ENCODE measurements around the gene MXD3.

The MXD3 gene

DNA sequence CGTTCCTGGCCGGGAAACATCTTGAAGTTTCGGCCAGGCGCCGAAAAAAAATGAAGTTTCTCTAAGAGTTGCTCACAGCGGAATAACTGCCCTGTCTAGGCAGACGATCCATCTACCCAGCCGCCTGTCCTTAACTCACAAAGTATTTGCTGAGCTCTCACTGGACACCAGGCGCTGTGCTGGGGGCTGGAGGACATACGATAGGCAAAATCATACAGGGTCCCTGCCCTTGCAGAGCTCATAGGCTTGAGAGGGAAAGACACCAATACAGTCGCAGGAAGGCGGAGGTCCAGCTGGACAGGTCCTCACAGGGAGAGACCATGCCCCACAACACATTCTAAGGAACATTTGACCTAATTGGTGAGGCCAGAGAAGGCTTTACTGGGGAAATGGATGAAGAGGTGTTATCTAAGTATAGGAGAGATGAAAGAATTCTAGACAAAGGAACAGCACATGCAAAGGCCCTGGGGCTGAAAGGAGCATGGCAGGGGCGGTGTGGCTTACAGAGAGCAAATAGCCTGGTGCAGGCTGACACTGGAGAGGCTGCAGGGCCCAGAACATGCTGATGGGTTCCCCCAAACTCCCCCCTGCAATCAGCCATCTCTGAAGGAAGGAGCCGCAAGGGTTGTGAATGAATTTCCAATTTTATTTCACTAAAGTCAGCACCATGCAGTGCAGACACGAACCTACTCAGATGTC lies 2.0 kb upstream of the MXD3 start:
- H3K4me3 ChIP-seq (ENCODE audit: low read depth, low read length), result no peak overlapping the region
- no peaks in the 10 kb centered on the region for H3K27me3 ChIP-seq
- no peak for DNase-seq
- H3K4me1 ChIP-seq, result peaks cover 6% of the 10 kb centered on the region; the same call in 1 of the 2 replicates
- H3K9me3 ChIP-seq, result no peaks in the 10 kb centered on the region
- peaks cover 2% of the 10 kb centered on the region; the same call in 1 of the 2 replicates for H3K36me3 ChIP-seq
- TF ChIP-seq, protein P1, sequence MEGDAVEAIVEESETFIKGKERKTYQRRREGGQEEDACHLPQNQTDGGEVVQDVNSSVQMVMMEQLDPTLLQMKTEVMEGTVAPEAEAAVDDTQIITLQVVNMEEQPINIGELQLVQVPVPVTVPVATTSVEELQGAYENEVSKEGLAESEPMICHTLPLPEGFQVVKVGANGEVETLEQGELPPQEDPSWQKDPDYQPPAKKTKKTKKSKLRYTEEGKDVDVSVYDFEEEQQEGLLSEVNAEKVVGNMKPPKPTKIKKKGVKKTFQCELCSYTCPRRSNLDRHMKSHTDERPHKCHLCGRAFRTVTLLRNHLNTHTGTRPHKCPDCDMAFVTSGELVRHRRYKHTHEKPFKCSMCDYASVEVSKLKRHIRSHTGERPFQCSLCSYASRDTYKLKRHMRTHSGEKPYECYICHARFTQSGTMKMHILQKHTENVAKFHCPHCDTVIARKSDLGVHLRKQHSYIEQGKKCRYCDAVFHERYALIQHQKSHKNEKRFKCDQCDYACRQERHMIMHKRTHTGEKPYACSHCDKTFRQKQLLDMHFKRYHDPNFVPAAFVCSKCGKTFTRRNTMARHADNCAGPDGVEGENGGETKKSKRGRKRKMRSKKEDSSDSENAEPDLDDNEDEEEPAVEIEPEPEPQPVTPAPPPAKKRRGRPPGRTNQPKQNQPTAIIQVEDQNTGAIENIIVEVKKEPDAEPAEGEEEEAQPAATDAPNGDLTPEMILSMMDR (IDR thresholded peaks at IDR 0.05; ENCODE audit: low read depth, low read length), result no peak

DNA sequence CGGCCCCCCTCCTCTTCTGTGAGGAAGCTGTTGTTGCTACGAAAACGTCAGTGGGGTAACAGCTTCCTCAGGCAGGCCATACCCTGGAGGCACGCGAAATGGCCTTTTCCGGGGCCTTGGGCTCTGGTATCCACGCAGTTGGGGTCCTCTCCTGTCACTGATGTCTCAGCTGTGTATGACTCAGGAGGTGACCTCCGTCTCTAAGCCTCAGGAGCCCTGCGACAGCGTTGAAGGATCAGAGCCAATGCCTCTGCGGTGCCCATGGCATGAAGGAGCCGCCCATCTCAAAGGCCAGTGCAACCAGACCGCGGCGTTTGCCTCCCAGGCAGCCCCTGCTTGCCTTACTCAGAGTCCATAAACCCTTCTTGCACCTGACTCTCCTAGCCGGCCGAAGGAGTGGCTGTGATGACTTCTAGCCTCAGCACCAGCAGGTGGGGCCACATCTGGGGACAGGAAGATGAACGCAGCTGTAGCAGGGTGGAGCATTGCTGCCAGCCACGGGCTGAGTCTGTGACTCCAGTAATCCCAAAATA lies 1.0 kb upstream of the MXD3 start:
- no peaks in the 10 kb centered on the region for H3K9me3 ChIP-seq
- H3K27me3 ChIP-seq, result no peaks in the 10 kb centered on the region
- TF ChIP-seq, protein P1 (IDR thresholded peaks at IDR 0.05; ENCODE audit: low read depth, low read length), result no peak
- peak; percentile 49 for DNase-seq
- peaks cover 4% of the 10 kb centered on the region for H3K36me3 ChIP-seq
- peak overlapping the region; percentile 78 for H3K4me3 ChIP-seq (ENCODE audit: low read depth, low read length)
- H3K4me1 ChIP-seq, result peaks cover 6% of the 10 kb centered on the region; the same call in 1 of the 2 replicates

DNA sequence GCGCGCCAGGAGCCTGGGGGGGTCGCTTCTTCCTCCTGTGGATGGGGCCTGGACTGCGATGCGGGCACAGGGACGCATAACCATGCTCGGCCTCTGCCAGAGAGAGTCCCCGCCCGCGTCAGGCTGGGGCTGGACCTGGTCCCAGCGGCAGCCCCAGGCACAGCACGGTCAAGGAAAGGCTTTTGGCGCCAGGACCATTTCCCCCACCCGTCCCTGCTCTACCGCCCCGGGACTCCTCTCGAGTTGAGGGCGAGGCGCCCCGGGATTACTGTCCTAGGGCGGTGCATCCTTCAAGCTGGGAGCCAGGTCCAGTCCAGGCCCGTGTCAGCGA lies 341 bp downstream of the MXD3 start:
- peak; percentile 54 for DNase-seq
- H3K4me1 ChIP-seq, result peaks cover 6% of the 10 kb centered on the region; the same call in 1 of the 2 replicates
- peaks cover 15% of the 10 kb centered on the region for H3K36me3 ChIP-seq
- H3K27me3 ChIP-seq, result no peaks in the 10 kb centered on the region
- TF ChIP-seq, protein P1 (IDR thresholded peaks at IDR 0.05; ENCODE audit: low read depth, low read length), result no peak
- peak overlapping the region; percentile 78 for H3K4me3 ChIP-seq (ENCODE audit: low read depth, low read length)
- H3K9me3 ChIP-seq, result no peaks in the 10 kb centered on the region

GRCh38 chr5:177310757-177311391 lies 824 bp downstream of the MXD3 start:
- DNase-seq, result no peak
- Histone ChIP-seq H3K4me1 (peaks cover 6% of the 10 kb centered on the region; the same call in 1 of the 2 replicates), H3K27me3 (no peaks in the 10 kb centered on the region), H3K4me3 (ENCODE audit: low read depth, low read length) (peak overlapping the region; percentile 78), H3K9me3 (no peaks in the 10 kb centered on the region), H3K36me3 (peaks cover 20% of the 10 kb centered on the region)
- TF ChIP-seq, protein P1 (IDR thresholded peaks at IDR 0.05; ENCODE audit: low read depth, low read length), result no peak

DNA sequence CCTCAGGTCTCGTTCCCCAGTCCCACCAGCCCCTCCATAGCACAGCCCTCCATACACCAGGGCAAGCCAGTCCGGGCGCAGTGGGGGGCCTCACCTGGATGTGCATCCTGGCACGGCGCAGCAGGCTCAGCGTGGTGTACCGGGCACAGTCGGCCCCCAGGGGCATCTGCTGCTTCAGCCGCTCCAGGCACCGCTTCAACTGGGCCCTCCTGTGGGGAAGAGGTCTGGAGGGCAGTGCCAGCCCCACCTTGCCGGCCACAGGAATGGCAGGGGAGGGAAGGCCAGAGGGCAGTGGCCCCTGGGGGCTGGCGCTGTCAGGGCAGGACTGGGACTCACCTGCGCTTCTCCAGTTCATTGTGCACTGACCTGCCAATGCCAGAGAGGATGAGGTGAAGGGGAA lies 1.4 kb downstream of the MXD3 start:
- Histone ChIP-seq H3K9me3 (no peaks in the 10 kb centered on the region), H3K27me3 (no peaks in the 10 kb centered on the region), H3K4me1 (peaks cover 6% of the 10 kb centered on the region; the same call in 1 of the 2 replicates), H3K36me3 (peaks cover 25% of the 10 kb centered on the region), H3K4me3 (ENCODE audit: low read depth, low read length) (peak overlapping the region; percentile 78)
- TF ChIP-seq, protein P1 (IDR thresholded peaks at IDR 0.05; ENCODE audit: low read depth, low read length), result no peak
- no peak for DNase-seq

Measured in BE2C (cell line).